ENCODE results near the gene TMED1. TPM values are rescaled to one million over a fixed set of nuclear protein-coding genes. Genes with fewer than 3 reads are reported as not detected.

Gene TMED1
- total and polyA plus RNA-seq, 2 donors (not counting 3 experiments of a cell fraction or from before 2014, with no cell fraction given): 31.2 to 60.4 TPM

DNA sequence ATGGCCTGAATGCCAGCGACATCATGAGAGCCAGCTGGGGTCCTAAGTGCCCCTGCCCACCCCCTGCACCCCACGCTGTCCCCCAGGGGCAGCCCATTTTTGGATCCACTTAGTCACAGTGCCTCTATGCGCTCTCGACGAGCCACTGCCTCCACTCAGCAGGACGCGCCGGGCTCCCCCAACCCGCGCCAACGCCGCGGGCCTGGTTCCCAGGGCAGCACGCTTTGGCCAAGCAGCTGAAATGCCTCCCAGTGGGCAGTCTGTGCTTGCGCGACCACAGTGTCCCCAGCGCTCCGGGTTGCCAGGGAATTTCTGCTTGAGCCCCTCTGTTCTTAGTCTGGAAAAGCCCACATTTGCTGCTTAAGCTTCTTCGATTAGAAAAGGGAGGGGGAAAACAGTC lies 39.4 kb downstream of the TMED1 start:
- FAIRE-seq (no peak), DNase-seq (ENCODE audit: low read depth, low spot score) (no peak)
- Histone ChIP-seq H3K27me3 (ENCODE audit: control insufficient read depth in 2 of 2, insufficient read depth in 2 of 2, low read length in 2 of 2) (no peaks in the 10 kb centered on the region), H3K36me3 (ENCODE audit: control insufficient read depth in 2 of 2, extremely low read depth in 1 of 2, insufficient read depth in 2 of 2, low read length in 2 of 2) (peaks cover 7 to 43% of the 10 kb centered on the region in 2 experiments), H3K4me1 (ENCODE audit: control insufficient read depth, extremely low read depth, insufficient read depth, low read length) (no peaks in the 10 kb centered on the region), H4K20me1 (replicated peaks; ENCODE audit: control insufficient read depth, extremely low read depth, insufficient read depth, low read length) (no peaks in the 10 kb centered on the region), H2AFZ (ENCODE audit: low read depth, low read length) (no peak overlapping the region), H3K9me1 (replicated peaks; ENCODE audit: control insufficient read depth, extremely low read depth, insufficient read depth, low read length) (no peaks in the 10 kb centered on the region), H3K9ac (replicated peaks; ENCODE audit: extremely low read depth, insufficient read depth, low read length) (no peak overlapping the region), H3K4me3 (replicated peaks in 1 of 3; ENCODE audit: insufficient read depth in 1 of 3, low read depth in 1 of 3, low read length in 3 of 3) (no peak overlapping the region), H3K79me2 (ENCODE audit: control insufficient read depth, insufficient read depth, low read length) (no peaks in the 10 kb centered on the region), H3K4me2 (ENCODE audit: insufficient read depth, low read length) (no peak overlapping the region), H3K9me3 (replicated peaks; ENCODE audit: control insufficient read depth, insufficient read depth, low read length) (no peaks in the 10 kb centered on the region), H3K27ac (ENCODE audit: insufficient read depth, low read depth, low read length) (no peak overlapping the region)
- TF ChIP-seq FOS (IDR thresholded peaks at IDR 0.05; ENCODE audit: borderline replicate concordance, insufficient read depth, low read length): no peak
- TF ChIP-seq, protein P1, sequence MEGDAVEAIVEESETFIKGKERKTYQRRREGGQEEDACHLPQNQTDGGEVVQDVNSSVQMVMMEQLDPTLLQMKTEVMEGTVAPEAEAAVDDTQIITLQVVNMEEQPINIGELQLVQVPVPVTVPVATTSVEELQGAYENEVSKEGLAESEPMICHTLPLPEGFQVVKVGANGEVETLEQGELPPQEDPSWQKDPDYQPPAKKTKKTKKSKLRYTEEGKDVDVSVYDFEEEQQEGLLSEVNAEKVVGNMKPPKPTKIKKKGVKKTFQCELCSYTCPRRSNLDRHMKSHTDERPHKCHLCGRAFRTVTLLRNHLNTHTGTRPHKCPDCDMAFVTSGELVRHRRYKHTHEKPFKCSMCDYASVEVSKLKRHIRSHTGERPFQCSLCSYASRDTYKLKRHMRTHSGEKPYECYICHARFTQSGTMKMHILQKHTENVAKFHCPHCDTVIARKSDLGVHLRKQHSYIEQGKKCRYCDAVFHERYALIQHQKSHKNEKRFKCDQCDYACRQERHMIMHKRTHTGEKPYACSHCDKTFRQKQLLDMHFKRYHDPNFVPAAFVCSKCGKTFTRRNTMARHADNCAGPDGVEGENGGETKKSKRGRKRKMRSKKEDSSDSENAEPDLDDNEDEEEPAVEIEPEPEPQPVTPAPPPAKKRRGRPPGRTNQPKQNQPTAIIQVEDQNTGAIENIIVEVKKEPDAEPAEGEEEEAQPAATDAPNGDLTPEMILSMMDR (IDR thresholded peaks at IDR 0.05; ENCODE audit: extremely low read depth in 1 of 2, insufficient read depth in 1 of 2, low read depth in 1 of 2, low read length in 2 of 2): no peak
- no peak for TF ChIP-seq EZH2 (IDR thresholded peaks at IDR 0.05; ENCODE audit: borderline replicate concordance, low read depth, low read length, severe bottlenecking)
- TF ChIP-seq, protein P2, sequence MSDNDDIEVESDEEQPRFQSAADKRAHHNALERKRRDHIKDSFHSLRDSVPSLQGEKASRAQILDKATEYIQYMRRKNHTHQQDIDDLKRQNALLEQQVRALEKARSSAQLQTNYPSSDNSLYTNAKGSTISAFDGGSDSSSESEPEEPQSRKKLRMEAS (IDR thresholded peaks at IDR 0.05; ENCODE audit: insufficient read depth, insufficient read length): no peak
- TF ChIP-seq JUN (IDR thresholded peaks at IDR 0.05; ENCODE audit: borderline replicate concordance, insufficient read depth, insufficient read length, low read depth): no peak
- no peak for TF ChIP-seq GATA2 (IDR thresholded peaks at IDR 0.05; ENCODE audit: insufficient read depth, insufficient read length, low read depth, low read length)
- TF ChIP-seq POLR2A (IDR thresholded peaks at IDR 0.05; ENCODE audit: low read depth, low read length): no peak
- TF ChIP-seq POLR2AphosphoS5 (IDR thresholded peaks at IDR 0.05; ENCODE audit: insufficient read depth, low read depth, low read length): no peak
- no peak for TF ChIP-seq MYC (IDR thresholded peaks at IDR 0.05; ENCODE audit: low read depth, low read length)
- BruUV-seq (replicated peaks): no TSS peak
- intact Hi-C loops (cut with micrococcal nuclease): no loop called here
- dilution Hi-C loops (cut with MboI; ENCODE audit: extremely low pct_ligation_motif_present, low sequenced_read_pairs): no loop called here
- ChIA-PET POLR2A (no interaction called here), CTCF (interaction anchor here (1.1 kb wide), 1 partner anchor 80 kb away, joined by 4 read pairs; no protein-coding TSS in a partner anchor)

All from endothelial cell of umbilical vein (primary cell).